GM18508 (cell line): Measurements from ENCODE around the gene RRP7A.
"Not testable (repeated sequence)": the region's sequence is repeated elsewhere in the genome, so short reads cannot be mapped to it uniquely, and the experiment has no call there.

Experiments used
- ATAC-seq: cut with Tn5 transposase; IDR thresholded peaks from one replicate; pipeline ENCODE4 v1.9.1; 2021; ENCODE audit warnings: moderate number of reproducible peaks; ENCODE audit not compliant: insufficient read depth, unreplicated experiment

The RRP7A gene

GRCh38 chr22:42536634-42537033 is 17.0 kb upstream of the RRP7A start:
- not testable (repeated sequence) for ATAC-seq

GRCh38 chr22:42536166-42536565 is 16.6 kb upstream of the RRP7A start:
- ATAC-seq = no peak

GRCh38 chr22:42535082-42535731 is 15.6 kb upstream of the RRP7A start:
- ATAC-seq = not testable (repeated sequence)

- ATAC-seq = no peak
These were observed 14.0 kb upstream of the RRP7A start for GRCh38 chr22:42533638-42533977.

- not testable (repeated sequence) for ATAC-seq
These were observed 11.9 kb upstream of the RRP7A start for GRCh38 chr22:42531401-42532084.

GRCh38 chr22:42529435-42529834 is 9.8 kb upstream of the RRP7A start:
- ATAC-seq = not testable (repeated sequence)

- no peak for ATAC-seq
These were observed 9.2 kb upstream of the RRP7A start for GRCh38 chr22:42528591-42529307.

- no peak for ATAC-seq
These were observed 3.0 kb upstream of the RRP7A start for GRCh38 chr22:42522546-42522945.

- ATAC-seq = no peak
These were observed 1.6 kb upstream of the RRP7A start for GRCh38 chr22:42521228-42521546.

GRCh38 chr22:42518638-42519524 is 715 bp downstream of the RRP7A start:
- ATAC-seq = not testable (repeated sequence)

GRCh38 chr22:42517103-42517502 is 2.5 kb downstream of the RRP7A start:
- ATAC-seq = not testable (repeated sequence)

GRCh38 chr22:42515896-42516295 is 3.7 kb downstream of the RRP7A start:
- no peak for ATAC-seq

- not testable (repeated sequence) for ATAC-seq
These were observed 4.3 kb downstream of the RRP7A start for GRCh38 chr22:42515304-42515703.

GRCh38 chr22:42514331-42514730 is 5.3 kb downstream of the RRP7A start:
- ATAC-seq = not testable (repeated sequence)

- not testable (repeated sequence) for ATAC-seq
These were observed 7.2 kb downstream of the RRP7A start for GRCh38 chr22:42512273-42512990.

- ATAC-seq = no peak
These were observed 8.2 kb downstream of the RRP7A start for GRCh38 chr22:42511401-42511891.

GRCh38 chr22:42509548-42509947 is 10.0 kb downstream of the RRP7A start:
- ATAC-seq = no peak

- not testable (repeated sequence) for ATAC-seq
These were observed 10.6 kb downstream of the RRP7A start for GRCh38 chr22:42508975-42509364.

GRCh38 chr22:42508327-42508974 is 11.1 kb downstream of the RRP7A start:
- ATAC-seq = not testable (repeated sequence)
